ENCODE data around the gene OR51G1. TPM values are rescaled to one million over a fixed set of nuclear protein-coding genes. Genes with fewer than 3 reads are reported as not detected.
A peak's percentile ranks its signal among the peaks of the same experiment; 100 is the strongest.
"Not testable (repeated sequence)": the region's sequence is repeated elsewhere in the genome, so short reads cannot be mapped to it uniquely, and the experiment has no call there.

The OR51G1 gene, protein sequence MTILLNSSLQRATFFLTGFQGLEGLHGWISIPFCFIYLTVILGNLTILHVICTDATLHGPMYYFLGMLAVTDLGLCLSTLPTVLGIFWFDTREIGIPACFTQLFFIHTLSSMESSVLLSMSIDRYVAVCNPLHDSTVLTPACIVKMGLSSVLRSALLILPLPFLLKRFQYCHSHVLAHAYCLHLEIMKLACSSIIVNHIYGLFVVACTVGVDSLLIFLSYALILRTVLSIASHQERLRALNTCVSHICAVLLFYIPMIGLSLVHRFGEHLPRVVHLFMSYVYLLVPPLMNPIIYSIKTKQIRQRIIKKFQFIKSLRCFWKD
- not detected for polyA plus RNA-seq (2013, experiment 1 of 2; ENCODE audit: insufficient read length)
- polyA plus RNA-seq (2013, experiment 2 of 2; ENCODE audit: insufficient read length): not detected

DNA sequence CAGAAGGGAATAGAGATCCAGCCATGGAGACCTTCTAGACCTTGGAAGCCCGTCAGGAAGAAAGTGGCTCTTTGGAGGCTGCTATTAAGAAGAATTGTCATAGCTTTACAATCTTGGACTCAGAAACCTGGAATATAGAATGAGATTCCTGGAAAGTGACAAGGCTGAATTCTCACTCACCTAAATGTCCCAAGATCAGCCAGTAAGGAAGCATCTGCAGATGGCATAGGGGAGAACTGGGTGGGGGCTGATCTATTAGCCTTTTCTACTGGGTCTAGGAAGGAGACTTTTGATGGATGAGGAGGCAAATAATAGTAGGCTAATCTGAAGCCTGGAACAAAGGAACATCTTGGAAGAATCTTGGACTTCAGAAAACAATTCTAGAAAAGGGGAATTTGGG, at the start of gene OR51G1:
TSS of gene OR51G1 (minus strand) at position 101 of the 400 bp plus-strand sequence. CDS start at position 101, 0 bp downstream.
- no peak for DNase-seq

DNA sequence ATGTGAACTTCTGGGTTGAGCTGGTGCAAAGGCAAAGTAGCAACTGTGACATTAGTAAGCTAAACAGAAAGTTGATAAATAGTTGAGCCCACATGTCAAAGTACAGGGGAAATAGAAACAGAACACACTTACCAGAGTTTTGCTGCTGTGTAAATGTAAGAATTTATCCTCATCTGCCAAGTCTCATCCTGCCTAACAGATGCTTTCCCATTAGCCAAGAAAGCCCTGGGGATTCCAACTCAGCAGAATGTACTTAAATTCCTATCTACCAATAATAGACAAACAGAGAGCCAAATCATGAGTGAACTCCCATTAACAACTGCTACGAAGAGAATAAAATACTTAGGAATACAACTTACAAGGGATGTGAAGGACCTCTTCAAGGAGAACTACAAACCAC, 38.7 kb upstream of the OR51G1 start:
- no peak for DNase-seq

- DNase-seq: no peak
Measured at GRCh38 chr11:4960877-4961276, 36.7 kb upstream of the OR51G1 start.

GRCh38 chr11:4957396-4957795, 33.3 kb upstream of the OR51G1 start:
- DNase-seq: no peak

- DNase-seq: not testable (repeated sequence)
Measured at GRCh38 chr11:4955613-4956012, 31.5 kb upstream of the OR51G1 start, which contains the start of gene OR51A2. TSS of gene OR51A2 (minus strand) at chr11:4955713. CDS start at chr11:4955713, 0 bp downstream.

DNA sequence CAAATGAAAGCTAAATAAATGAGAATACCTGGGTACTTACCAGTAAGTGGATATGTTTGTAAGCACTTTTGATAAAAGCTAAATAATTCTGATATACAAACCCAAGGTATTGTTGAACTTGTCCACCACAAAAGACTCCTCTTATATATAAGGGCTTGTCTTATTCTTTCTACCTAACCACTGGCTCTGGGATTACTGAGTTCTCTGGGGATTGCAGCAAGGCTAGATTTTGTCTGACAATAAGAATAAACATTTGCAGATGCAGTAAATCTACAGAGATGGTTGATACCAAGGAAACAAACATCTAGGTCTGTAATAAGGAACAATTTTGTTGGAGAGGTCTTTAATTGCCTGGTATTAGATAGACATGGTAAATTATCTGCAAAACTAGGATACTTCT, 23.4 kb upstream of the OR51G1 start, which contains the start of gene OR51A4:
TSS of gene OR51A4 (minus strand) at position 101 of the 400 bp plus-strand sequence. CDS start 505 bp downstream, outside the sequence.
- DNase-seq: no peak

DNA sequence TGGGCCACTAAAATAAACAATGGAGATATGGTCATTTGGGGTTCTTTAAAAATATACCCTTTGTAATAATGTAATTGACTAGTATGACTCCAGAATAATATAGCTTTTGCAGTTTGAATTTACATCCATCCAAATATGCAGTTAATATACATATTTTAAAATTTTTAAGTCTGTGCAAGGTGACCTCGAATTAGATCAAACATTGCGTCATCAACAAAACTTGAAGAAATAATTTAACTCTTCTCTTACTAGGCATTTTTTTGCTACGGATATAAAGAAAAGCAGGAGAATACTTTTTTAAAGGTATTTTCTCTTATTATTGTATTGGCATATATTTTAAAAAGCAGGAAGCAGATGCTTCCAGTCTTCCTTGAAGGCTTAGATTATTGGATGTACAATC, 12.6 kb upstream of the OR51G1 start:
- DNase-seq: no peak

- no peak for DNase-seq
Measured at GRCh38 chr11:4932751-4933150, 8.6 kb upstream of the OR51G1 start.

DNA sequence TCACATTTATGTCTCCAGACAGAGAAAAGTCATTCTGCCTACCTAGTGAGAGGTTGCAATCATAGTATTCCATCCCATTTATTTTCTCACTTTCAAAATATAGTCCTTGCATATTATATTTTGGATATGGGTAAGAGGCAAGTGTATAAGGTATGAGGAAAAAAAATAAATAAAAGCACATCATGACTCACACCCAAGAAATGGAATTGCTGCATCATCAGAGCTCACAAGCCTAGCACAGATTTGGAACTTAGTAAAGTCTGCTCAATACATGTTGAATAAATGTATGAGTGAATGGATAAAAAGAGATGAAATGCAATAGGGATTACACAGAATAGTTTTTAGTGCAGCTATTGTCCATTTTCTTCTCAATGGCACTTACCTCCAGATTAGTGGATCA, 2.5 kb upstream of the OR51G1 start:
- DNase-seq: no peak

DNA sequence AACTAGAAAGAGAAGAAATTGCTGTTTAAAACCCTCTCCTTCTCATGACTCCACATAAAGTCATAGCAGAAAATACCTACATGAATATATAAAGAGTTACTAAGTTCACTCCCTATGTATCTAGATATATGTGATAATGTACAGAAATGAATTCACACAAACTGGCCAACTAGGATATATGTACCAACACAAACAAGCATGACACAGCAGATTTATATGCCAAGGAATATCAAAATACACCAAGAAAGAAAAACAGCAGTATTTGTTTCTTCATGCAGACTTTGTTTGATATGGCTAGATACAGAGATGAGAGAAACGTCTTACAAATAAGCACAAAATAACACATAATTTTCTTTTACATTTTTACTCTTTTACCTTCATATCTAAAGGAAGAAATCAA, 1.8 kb downstream of the OR51G1 start:
- no peak for DNase-seq

- DNase-seq: no peak
Measured at GRCh38 chr11:4921796-4922195, 2.3 kb downstream of the OR51G1 start.

- DNase-seq: no peak
Measured at GRCh38 chr11:4919250-4919649, 4.9 kb downstream of the OR51G1 start, which contains the start of gene OR51G2. TSS of gene OR51G2 (minus strand) at chr11:4919350. CDS start at chr11:4915663, 3,687 bp downstream.

DNA sequence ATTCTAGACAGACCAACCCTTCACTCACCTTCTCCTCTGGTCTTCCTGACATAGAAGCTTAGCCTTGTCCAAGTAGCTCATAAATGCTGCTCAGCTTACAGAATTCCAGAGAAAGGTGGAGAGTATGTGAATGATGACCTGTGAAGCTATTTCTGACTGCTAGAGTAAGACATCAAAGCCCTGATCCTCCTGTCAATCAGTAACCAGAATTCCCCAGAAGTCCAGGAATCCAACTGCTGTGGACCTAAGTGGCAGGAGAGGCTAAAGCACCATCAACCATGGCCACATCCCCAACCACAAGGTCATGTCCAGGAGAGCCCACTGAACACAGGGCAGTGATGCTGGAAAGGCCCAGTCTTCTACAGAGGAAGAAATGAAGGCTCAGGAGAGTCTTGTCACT, 7.6 kb downstream of the OR51G1 start:
- no peak for DNase-seq

GRCh38 chr11:4903484-4903883, 20.7 kb downstream of the OR51G1 start, which contains the start of gene OR51A7:
TSS of gene OR51A7 (plus strand) at chr11:4903783. CDS start at chr11:4907370, 3,587 bp downstream.
- no peak for DNase-seq

- DNase-seq: peak; percentile 82
Measured at GRCh38 chr11:4891996-4892640, 32.0 kb downstream of the OR51G1 start.

DNA sequence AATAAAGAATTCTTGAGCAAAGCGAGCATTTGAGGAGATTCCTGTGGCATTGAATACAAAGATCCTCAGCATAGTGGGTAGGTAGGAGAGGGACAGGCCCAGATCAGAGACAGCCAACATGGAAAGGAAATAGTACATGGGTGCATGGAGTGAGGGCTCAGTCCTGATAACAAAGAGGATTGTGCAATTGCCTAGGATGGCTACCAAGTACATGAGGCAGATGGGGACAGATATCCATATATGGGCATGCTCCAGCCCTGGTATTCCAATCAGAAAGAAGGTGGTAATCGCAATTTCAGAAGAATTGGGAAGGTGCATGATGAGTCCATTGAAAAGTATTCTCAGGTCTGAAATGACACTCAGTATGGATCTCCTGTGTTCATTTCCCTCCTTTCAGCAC, 33.9 kb downstream of the OR51G1 start:
- DNase-seq: no peak

DNA sequence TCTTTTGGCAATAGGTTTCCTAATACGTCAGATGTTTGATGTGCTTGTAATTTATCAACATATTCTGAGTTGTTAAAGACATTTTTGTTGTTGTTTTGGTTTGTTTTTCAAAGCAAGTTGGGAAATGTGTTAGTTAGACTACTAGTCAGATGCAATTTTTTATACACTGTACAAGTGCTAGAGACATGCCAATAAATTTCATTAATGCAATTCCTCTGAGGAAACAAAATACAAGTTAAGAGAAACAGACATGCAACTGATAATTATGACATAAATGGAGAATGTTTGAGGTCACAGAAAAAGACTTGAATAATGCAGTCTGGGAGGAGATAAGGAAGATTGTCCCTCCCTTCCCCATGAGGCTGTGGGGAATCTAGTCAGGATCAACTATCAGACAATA, 36.5 kb downstream of the OR51G1 start:
- DNase-seq: no peak

DNA sequence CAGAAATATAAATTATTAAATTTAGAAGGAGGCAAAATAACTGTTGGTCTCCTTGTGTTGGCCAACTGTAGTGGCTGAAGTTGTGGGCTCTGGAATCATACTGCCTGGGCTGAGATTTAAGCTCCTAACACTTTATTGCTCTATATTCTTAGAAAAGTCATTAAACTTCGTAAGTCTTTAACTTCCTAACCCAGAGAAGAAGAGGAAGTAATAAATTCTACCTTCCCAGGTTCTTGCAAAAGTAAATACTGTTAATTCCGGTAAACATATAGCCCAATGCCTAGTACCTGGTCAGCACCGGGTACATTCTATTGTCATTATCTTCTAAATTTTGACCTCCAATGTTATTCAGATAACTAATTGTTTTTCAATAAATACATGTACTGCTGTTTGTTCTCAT, 38.0 kb downstream of the OR51G1 start:
- no peak for DNase-seq

- DNase-seq: no peak
Measured at GRCh38 chr11:4884361-4884760, 39.8 kb downstream of the OR51G1 start.

- DNase-seq: no peak
Measured at GRCh38 chr11:4882543-4882942, 41.6 kb downstream of the OR51G1 start.

DNA sequence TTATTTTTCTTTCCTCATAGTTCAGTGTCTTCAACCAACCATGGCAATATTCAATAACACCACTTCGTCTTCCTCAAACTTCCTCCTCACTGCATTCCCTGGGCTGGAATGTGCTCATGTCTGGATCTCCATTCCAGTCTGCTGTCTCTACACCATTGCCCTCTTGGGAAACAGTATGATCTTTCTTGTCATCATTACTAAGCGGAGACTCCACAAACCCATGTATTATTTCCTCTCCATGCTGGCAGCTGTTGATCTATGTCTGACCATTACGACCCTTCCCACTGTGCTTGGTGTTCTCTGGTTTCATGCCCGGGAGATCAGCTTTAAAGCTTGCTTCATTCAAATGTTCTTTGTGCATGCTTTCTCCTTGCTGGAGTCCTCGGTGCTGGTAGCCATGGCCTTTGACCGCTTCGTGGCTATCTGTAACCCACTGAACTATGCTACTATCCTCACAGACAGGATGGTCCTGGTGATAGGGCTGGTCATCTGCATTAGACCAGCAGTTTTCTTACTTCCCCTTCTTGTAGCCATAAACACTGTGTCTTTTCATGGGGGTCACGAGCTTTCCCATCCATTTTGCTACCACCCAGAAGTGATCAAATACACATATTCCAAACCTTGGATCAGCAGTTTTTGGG, 42.2 kb downstream of the OR51G1 start, which contains the start of gene OR51T1:
TSS of gene OR51T1 (plus strand) at position 41 of the 641 bp plus-strand sequence. CDS start at position 41, 0 bp downstream.
- peak; percentile 74 for DNase-seq

GRCh38 chr11:4881188-4881587, 43.0 kb downstream of the OR51G1 start:
- DNase-seq: peak; percentile 4

Data from fibroblast of skin of scalp (primary cell).